AG10803 (cell line): ENCODE measurements around the gene GNAQ.
"Not testable (repeated sequence)": the region's sequence is repeated elsewhere in the genome, so short reads cannot be mapped to it uniquely, and the experiment has no call there.

Source experiments
- DNase-seq: peaks from one replicate; pipeline ENCODE4 v3.0.0; 2010; ENCODE audit warnings: low read depth
- H3K4me3 ChIP-seq: 2 replicates; pipeline ENCODE4 v1.5.1; 2011; ENCODE audit warnings: mild to moderate bottlenecking, low read length, control low read depth
- CTCF ChIP-seq: conservative IDR thresholded peaks from 2 replicates; pipeline ENCODE4 v1.5.1; 2011; ENCODE audit warnings: mild to moderate bottlenecking, low read length, control low read depth, inconsistent platforms

The GNAQ gene

GRCh38 chr9:77883846-77884771 is 147.5 kb downstream of the GNAQ start:
- H3K4me3 ChIP-seq = no peak overlapping the region
- TF ChIP-seq CTCF = no peak
- peak; percentile 39 for DNase-seq

- no peak overlapping the region for H3K4me3 ChIP-seq
- no peak for DNase-seq
- no peak for TF ChIP-seq CTCF
These were observed 148.5 kb downstream of the GNAQ start for GRCh38 chr9:77883133-77883532.

GRCh38 chr9:77882294-77882693 is 149.3 kb downstream of the GNAQ start:
- DNase-seq = no peak
- TF ChIP-seq CTCF = no peak
- H3K4me3 ChIP-seq = no peak overlapping the region

GRCh38 chr9:77881634-77882033 is 150.0 kb downstream of the GNAQ start:
- not testable (repeated sequence) for H3K4me3 ChIP-seq, DNase-seq

GRCh38 chr9:77881111-77881510 is 150.5 kb downstream of the GNAQ start:
- no peak for DNase-seq
- no peak overlapping the region for H3K4me3 ChIP-seq
- TF ChIP-seq CTCF = no peak

- no peak overlapping the region for H3K4me3 ChIP-seq
- peak; percentile 26 for DNase-seq
- no peak for TF ChIP-seq CTCF
These were observed 152.1 kb downstream of the GNAQ start for GRCh38 chr9:77879437-77879943.

- not testable (repeated sequence) for H3K4me3 ChIP-seq, DNase-seq
These were observed 152.8 kb downstream of the GNAQ start for GRCh38 chr9:77878793-77879192.

GRCh38 chr9:77877976-77878375 is 153.6 kb downstream of the GNAQ start:
- peak; percentile 22 for DNase-seq
- no peak overlapping the region for H3K4me3 ChIP-seq
- TF ChIP-seq CTCF = no peak
